SK-N-SH (cell line): ENCODE data around the gene GEMIN8.

Source experiments
- CTCF ChIP-seq: fragments of 200-600 bp; sonication (generic); IDR thresholded peaks from 2 replicates; pipeline ENCODE4 v1.6.1; 2017; ENCODE audit warnings: antibody characterized with exemption, mild to moderate bottlenecking, moderate library complexity
- EP300 ChIP-seq, 2 experiments: IDR thresholded peaks; 2 replicates each; pipeline versions ENCODE4 v1.4.0 to v1.6.1; 2012; ENCODE audit warnings: borderline replicate concordance in 1 of 2, low read depth in 1 of 2, low read length in 1 of 2
- FOSL2 ChIP-seq: IDR thresholded peaks from 2 replicates; pipeline ENCODE4 v1.4.0; 2012; ENCODE audit warnings: low read depth, mild to moderate bottlenecking, moderate library complexity, borderline replicate concordance
- GATA2 ChIP-seq: sonication (generic); formaldehyde crosslinking; IDR thresholded peaks from 2 replicates; pipeline ENCODE4 v1.5.0; 2020; ENCODE audit warnings: mild to moderate bottlenecking, missing genetic modification reagents
- MAX ChIP-seq: IDR thresholded peaks from 2 replicates; pipeline ENCODE4 v1.4.0; 2012; ENCODE audit warnings: low read depth
- POLR2AphosphoS5 ChIP-seq: IDR thresholded peaks from 2 replicates; pipeline ENCODE4 v1.6.1; 2012; ENCODE audit warnings: low read depth, low read length
- SIN3A ChIP-seq: IDR thresholded peaks from 2 replicates; pipeline ENCODE4 v1.6.1; 2012; ENCODE audit warnings: low read depth, mild to moderate bottlenecking, low read length, moderate library complexity, borderline replicate concordance
- SMC3 ChIP-seq: IDR thresholded peaks from 2 replicates; pipeline ENCODE4 v1.6.1; 2012; ENCODE audit warnings: low read depth, low read length, improper control_type of control experiment
- USF1 ChIP-seq: IDR thresholded peaks from 2 replicates; pipeline ENCODE4 v1.4.0; 2012; ENCODE audit warnings: low read depth, borderline replicate concordance

- TF ChIP-seq CTCF (no peak), USF1 (no peak), SIN3A (no peak), POLR2AphosphoS5 (no peak), EP300 (IDR thresholded peaks at IDR 0.05; ENCODE audit: borderline replicate concordance in 1 of 2, low read depth in 1 of 2, low read length in 1 of 2) (no peak), FOSL2 (no peak), SMC3 (no peak), GATA2 (CRISPR knock-in tag) (no peak), MAX (no peak)
Measured at GRCh38 chrX:14073556-14073955, 43.9 kb upstream of the GEMIN8 start.
